HepG2 (cell line): ENCODE data around the gene KDM8. TPM values are rescaled to one million over a fixed set of nuclear protein-coding genes. Genes with fewer than 3 reads are reported as not detected.

Experiments used
- ADNP ChIP-seq: sonication (generic); formaldehyde crosslinking; IDR thresholded peaks from 2 replicates; pipeline ENCODE4 v1.4.0; 2020; ENCODE audit warnings: missing genetic modification reagents
- CCAR2 ChIP-seq: fragments of 200-400 bp; formaldehyde crosslinking; optimal IDR thresholded peaks from 2 replicates; pipeline ENCODE3; 2018; ENCODE audit warnings: low read depth, mild to moderate bottlenecking, low read length, moderate library complexity
- ELF1 ChIP-seq: sonication (generic); formaldehyde crosslinking; IDR thresholded peaks from 2 replicates; pipeline ENCODE4 v1.4.0; 2020; ENCODE audit warnings: missing genetic modification reagents
- ISX ChIP-seq: sonication (generic); formaldehyde crosslinking; conservative IDR thresholded peaks from 2 replicates; pipeline ENCODE4 v1.5.0; 2020; ENCODE audit warnings: missing genetic modification reagents
- RBAK ChIP-seq: sonication (generic); formaldehyde crosslinking; IDR thresholded peaks from 2 replicates; pipeline ENCODE4 v1.5.1; 2020; ENCODE audit warnings: mild to moderate bottlenecking, missing genetic modification reagents
- SOX13 ChIP-seq, 3 experiments: fragments of 450-650 bp in 1 of 3; sonication (generic) in 1 of 3; formaldehyde crosslinking in 1 of 3; IDR thresholded peaks in 2 of 3; conservative IDR thresholded peaks in 1 of 3; 2 replicates each; pipeline versions ENCODE4 v1.5.0 to v1.6.1; 2016 to 2020; ENCODE audit warnings: antibody characterized with exemption in 1 of 3, mild to moderate bottlenecking in 1 of 3, missing compliant biosample characterization in 1 of 3, missing genetic modification reagents in 1 of 3, moderate library complexity in 1 of 3
- ZNF263 ChIP-seq: sonication (generic); formaldehyde crosslinking; IDR thresholded peaks from 2 replicates; pipeline ENCODE4 v1.4.0; 2020; ENCODE audit warnings: missing genetic modification reagents
- ZNF510 ChIP-seq: sonication (generic); formaldehyde crosslinking; IDR thresholded peaks from 2 replicates; pipeline ENCODE4 v1.4.0; 2020; ENCODE audit warnings: low read depth, mild to moderate bottlenecking, missing genetic modification reagents
- ZNF616 ChIP-seq: sonication (generic); formaldehyde crosslinking; IDR thresholded peaks from 2 replicates; pipeline ENCODE4 v1.5.0; 2020; ENCODE audit warnings: low read depth, mild to moderate bottlenecking, missing genetic modification reagents
- polyA plus RNA-seq, 8 experiments: library from polyadenylated mRNA; depleted of rRNA in 3 of 8; stranded (reverse) in 7 of 8; unstranded in 1 of 8; fragments of >200 nt; fragmentation: Illumina TruSeq in 4 of 8; extraction: Trizol in 4 of 8; gene quantifications; 2 replicates each; pipeline versions ENCODE4 v1.2.1 to v1.2.3, GENCODE V29; 2011 to 2016; ENCODE audit warnings: low read depth in 4 of 8, missing spikeins in 1 of 8, mixed read lengths in 1 of 8; ENCODE audit not compliant: insufficient read depth in 1 of 8
- total RNA-seq, 5 experiments: library from RNA; depleted of rRNA; stranded (reverse); fragments of >200 nt; fragmentation: Illumina TruSeq; extraction: Trizol; gene quantifications; 2 replicates each; pipeline ENCODE4 v1.2.3, GENCODE V29; 2016; ENCODE audit warnings: low read depth in 1 of 5
- TF ChIP-seq, protein P1 (sequence below): sonication (generic); formaldehyde crosslinking; IDR thresholded peaks from 2 replicates; pipeline ENCODE4 v1.5.1; 2020; ENCODE audit warnings: mild to moderate bottlenecking, missing genetic modification reagents, moderate library complexity
- TF ChIP-seq, protein P2 (sequence below): IDR thresholded peaks from 2 replicates; pipeline ENCODE4 v1.4.0; 2020; ENCODE audit warnings: mild to moderate bottlenecking, missing genetic modification reagents
- TF ChIP-seq, protein P3 (sequence below): sonication (generic); formaldehyde crosslinking; IDR thresholded peaks from 2 replicates; pipeline ENCODE4 v1.4.0; 2020; ENCODE audit warnings: low read depth, missing genetic modification reagents

KDM8 gene
- total and polyA plus RNA-seq, 2 of the 13 experiments (the other 11 are each of a cell fraction or from before 2014, with no cell fraction given), result 3.3 to 8.6 TPM

DNA sequence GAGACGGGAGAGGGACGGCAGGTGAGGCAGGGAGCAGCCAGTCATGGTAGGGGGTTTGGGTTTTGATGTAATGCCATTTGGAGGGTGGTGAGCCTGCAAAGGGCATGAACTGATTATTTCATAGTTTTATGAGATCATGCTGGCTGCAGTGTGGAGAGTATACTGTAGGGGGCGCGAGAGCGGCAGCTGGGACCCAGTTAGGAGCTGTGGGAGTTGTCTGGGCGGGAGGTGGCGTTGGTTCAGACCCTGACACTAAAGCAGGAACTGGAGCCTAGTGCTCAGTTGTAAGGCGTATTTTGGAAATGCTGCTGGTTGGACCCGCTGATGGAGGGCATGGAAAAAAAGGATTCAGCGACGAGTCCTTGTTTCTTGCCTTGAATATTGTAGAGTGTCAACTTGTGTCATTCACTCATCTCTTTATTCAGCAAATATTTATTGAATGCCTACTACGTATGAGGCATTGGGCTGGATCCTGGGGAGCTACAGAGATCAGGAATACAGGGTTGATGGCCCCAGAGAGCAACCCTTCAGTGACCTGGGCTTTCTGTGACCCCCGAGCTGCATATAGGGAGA is 23.7 kb upstream of the KDM8 start (continued):
- TF ChIP-seq, protein P1, sequence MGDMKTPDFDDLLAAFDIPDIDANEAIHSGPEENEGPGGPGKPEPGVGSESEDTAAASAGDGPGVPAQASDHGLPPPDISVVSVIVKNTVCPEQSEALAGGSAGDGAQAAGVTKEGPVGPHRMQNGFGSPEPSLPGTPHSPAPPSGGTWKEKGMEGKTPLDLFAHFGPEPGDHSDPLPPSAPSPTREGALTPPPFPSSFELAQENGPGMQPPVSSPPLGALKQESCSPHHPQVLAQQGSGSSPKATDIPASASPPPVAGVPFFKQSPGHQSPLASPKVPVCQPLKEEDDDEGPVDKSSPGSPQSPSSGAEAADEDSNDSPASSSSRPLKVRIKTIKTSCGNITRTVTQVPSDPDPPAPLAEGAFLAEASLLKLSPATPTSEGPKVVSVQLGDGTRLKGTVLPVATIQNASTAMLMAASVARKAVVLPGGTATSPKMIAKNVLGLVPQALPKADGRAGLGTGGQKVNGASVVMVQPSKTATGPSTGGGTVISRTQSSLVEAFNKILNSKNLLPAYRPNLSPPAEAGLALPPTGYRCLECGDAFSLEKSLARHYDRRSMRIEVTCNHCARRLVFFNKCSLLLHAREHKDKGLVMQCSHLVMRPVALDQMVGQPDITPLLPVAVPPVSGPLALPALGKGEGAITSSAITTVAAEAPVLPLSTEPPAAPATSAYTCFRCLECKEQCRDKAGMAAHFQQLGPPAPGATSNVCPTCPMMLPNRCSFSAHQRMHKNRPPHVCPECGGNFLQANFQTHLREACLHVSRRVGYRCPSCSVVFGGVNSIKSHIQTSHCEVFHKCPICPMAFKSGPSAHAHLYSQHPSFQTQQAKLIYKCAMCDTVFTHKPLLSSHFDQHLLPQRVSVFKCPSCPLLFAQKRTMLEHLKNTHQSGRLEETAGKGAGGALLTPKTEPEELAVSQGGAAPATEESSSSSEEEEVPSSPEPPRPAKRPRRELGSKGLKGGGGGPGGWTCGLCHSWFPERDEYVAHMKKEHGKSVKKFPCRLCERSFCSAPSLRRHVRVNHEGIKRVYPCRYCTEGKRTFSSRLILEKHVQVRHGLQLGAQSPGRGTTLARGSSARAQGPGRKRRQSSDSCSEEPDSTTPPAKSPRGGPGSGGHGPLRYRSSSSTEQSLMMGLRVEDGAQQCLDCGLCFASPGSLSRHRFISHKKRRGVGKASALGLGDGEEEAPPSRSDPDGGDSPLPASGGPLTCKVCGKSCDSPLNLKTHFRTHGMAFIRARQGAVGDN, result peak; percentile 32; the same call in 1 of the 2 replicates
- TF ChIP-seq ZNF616, result 0 out of 2 replicates have a peak, but pooled peaks have one; percentile 49
- no peak for TF ChIP-seq ADNP (CRISPR knock-in tag)
- TF ChIP-seq RBAK, result no peak
- TF ChIP-seq ZNF263 (CRISPR knock-in tag), result no peak
- TF ChIP-seq, protein P2, sequence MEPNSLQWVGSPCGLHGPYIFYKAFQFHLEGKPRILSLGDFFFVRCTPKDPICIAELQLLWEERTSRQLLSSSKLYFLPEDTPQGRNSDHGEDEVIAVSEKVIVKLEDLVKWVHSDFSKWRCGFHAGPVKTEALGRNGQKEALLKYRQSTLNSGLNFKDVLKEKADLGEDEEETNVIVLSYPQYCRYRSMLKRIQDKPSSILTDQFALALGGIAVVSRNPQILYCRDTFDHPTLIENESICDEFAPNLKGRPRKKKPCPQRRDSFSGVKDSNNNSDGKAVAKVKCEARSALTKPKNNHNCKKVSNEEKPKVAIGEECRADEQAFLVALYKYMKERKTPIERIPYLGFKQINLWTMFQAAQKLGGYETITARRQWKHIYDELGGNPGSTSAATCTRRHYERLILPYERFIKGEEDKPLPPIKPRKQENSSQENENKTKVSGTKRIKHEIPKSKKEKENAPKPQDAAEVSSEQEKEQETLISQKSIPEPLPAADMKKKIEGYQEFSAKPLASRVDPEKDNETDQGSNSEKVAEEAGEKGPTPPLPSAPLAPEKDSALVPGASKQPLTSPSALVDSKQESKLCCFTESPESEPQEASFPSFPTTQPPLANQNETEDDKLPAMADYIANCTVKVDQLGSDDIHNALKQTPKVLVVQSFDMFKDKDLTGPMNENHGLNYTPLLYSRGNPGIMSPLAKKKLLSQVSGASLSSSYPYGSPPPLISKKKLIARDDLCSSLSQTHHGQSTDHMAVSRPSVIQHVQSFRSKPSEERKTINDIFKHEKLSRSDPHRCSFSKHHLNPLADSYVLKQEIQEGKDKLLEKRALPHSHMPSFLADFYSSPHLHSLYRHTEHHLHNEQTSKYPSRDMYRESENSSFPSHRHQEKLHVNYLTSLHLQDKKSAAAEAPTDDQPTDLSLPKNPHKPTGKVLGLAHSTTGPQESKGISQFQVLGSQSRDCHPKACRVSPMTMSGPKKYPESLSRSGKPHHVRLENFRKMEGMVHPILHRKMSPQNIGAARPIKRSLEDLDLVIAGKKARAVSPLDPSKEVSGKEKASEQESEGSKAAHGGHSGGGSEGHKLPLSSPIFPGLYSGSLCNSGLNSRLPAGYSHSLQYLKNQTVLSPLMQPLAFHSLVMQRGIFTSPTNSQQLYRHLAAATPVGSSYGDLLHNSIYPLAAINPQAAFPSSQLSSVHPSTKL (CRISPR knock-in tag), result peak; percentile 49
- no peak for TF ChIP-seq ISX (CRISPR knock-in tag)
- no peak for TF ChIP-seq SOX13 (IDR thresholded peaks at IDR 0.05)
- TF ChIP-seq SOX13 (CRISPR knock-in tag; conservative IDR thresholded peaks at IDR 0.05 in 1 of 2, IDR thresholded peaks at IDR 0.05 in 1 of 2), result 0 out of 4 replicates have a peak, but pooled peaks of 1 of the 2 experiments have one; percentile 13
- 0 out of 2 replicates have a peak, but pooled peaks have one; percentile 38 for TF ChIP-seq ELF1 (CRISPR knock-in tag)
- no peak for TF ChIP-seq ZNF510
- no peak for TF ChIP-seq CCAR2
- TF ChIP-seq, protein P3, sequence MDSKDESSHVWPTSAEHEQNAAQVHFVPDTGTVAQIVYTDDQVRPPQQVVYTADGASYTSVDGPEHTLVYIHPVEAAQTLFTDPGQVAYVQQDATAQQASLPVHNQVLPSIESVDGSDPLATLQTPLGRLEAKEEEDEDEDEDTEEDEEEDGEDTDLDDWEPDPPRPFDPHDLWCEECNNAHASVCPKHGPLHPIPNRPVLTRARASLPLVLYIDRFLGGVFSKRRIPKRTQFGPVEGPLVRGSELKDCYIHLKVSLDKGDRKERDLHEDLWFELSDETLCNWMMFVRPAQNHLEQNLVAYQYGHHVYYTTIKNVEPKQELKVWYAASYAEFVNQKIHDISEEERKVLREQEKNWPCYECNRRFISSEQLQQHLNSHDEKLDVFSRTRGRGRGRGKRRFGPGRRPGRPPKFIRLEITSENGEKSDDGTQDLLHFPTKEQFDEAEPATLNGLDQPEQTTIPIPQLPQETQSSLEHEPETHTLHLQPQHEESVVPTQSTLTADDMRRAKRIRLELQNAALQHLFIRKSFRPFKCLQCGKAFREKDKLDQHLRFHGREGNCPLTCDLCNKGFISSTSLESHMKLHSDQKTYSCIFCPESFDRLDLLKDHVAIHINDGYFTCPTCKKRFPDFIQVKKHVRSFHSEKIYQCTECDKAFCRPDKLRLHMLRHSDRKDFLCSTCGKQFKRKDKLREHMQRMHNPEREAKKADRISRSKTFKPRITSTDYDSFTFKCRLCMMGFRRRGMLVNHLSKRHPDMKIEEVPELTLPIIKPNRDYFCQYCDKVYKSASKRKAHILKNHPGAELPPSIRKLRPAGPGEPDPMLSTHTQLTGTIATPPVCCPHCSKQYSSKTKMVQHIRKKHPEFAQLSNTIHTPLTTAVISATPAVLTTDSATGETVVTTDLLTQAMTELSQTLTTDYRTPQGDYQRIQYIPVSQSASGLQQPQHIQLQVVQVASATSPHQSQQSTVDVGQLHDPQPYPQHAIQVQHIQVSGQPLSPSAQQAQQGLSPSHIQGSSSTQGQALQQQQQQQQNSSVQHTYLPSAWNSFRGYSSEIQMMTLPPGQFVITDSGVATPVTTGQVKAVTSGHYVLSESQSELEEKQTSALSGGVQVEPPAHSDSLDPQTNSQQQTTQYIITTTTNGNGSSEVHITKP (CRISPR knock-in tag), result no peak
